HepG2 (cell line): Measurements from ENCODE around the gene CBX2. TPM values are rescaled to one million over a fixed set of nuclear protein-coding genes. Genes with fewer than 3 reads are reported as not detected.
A peak's percentile ranks its signal among the peaks of the same experiment; 100 is the strongest.

Experiments used
- GTF3A ChIP-seq: sonication (generic); formaldehyde crosslinking; conservative IDR thresholded peaks from 2 replicates; pipeline ENCODE4 v1.4.0; 2020; ENCODE audit warnings: mild to moderate bottlenecking, missing genetic modification reagents
- NAIF1 ChIP-seq: sonication (generic); formaldehyde crosslinking; IDR thresholded peaks from 2 replicates; pipeline ENCODE4 v1.5.0; 2020; ENCODE audit warnings: mild to moderate bottlenecking, missing genetic modification reagents, borderline replicate concordance
- NR2F1 ChIP-seq, 2 experiments: fragments of 450-650 bp in 1 of 2; formaldehyde crosslinking in 1 of 2; IDR thresholded peaks; 2 replicates each; pipeline versions ENCODE4 v1.5.0 to v1.6.1; 2016 to 2020; ENCODE audit warnings: mild to moderate bottlenecking in 1 of 2, missing compliant biosample characterization in 1 of 2, missing genetic modification reagents in 1 of 2, moderate library complexity in 1 of 2
- POGK ChIP-seq: sonication (generic); formaldehyde crosslinking; conservative IDR thresholded peaks from 2 replicates; pipeline ENCODE4 v1.8.0; 2022; ENCODE audit warnings: mild to moderate bottlenecking, moderate library complexity, missing genetic modification reagents
- SRF ChIP-seq: IDR thresholded peaks from 2 replicates; pipeline ENCODE4 v1.6.1; 2011; ENCODE audit warnings: mild to moderate bottlenecking, low read depth, low read length, moderate library complexity
- ZHX2 ChIP-seq, 2 experiments: sonication (generic) in 1 of 2; formaldehyde crosslinking in 1 of 2; IDR thresholded peaks; 2 replicates each; pipeline versions ENCODE4 v1.6.1 to v1.9.0; 2014 to 2022; ENCODE audit warnings: antibody characterized with exemption in 1 of 2, borderline replicate concordance in 1 of 2, inconsistent platforms in 1 of 2, low read depth in 1 of 2, missing genetic modification reagents in 1 of 2
- ZNF501 ChIP-seq: sonication (generic); formaldehyde crosslinking; IDR thresholded peaks from 2 replicates; pipeline ENCODE4 v1.5.1; 2020; ENCODE audit warnings: mild to moderate bottlenecking, moderate library complexity, missing genetic modification reagents
- ZNF839 ChIP-seq: sonication (generic); formaldehyde crosslinking; IDR thresholded peaks from 2 replicates; pipeline ENCODE4 v1.4.0; 2020; ENCODE audit warnings: missing genetic modification reagents, mild to moderate bottlenecking, borderline replicate concordance
- polyA plus RNA-seq, 8 experiments: library from polyadenylated mRNA; depleted of rRNA in 3 of 8; stranded (reverse) in 7 of 8; unstranded in 1 of 8; fragments of >200 nt; fragmentation: Illumina TruSeq in 4 of 8; extraction: Trizol in 4 of 8; gene quantifications; 2 replicates each; pipeline versions ENCODE4 v1.2.1 to v1.2.3, GENCODE V29; 2011 to 2016; ENCODE audit warnings: low read depth in 4 of 8, missing spikeins in 1 of 8, mixed read lengths in 1 of 8; ENCODE audit not compliant: insufficient read depth in 1 of 8
- total RNA-seq, 5 experiments: library from RNA; depleted of rRNA; stranded (reverse); fragments of >200 nt; fragmentation: Illumina TruSeq; extraction: Trizol; gene quantifications; 2 replicates each; pipeline ENCODE4 v1.2.3, GENCODE V29; 2016; ENCODE audit warnings: low read depth in 1 of 5
- TF ChIP-seq, protein P1 (sequence below): IDR thresholded peaks from 2 replicates; pipeline ENCODE4 v1.6.1; 2018; ENCODE audit warnings: missing genetic modification reagents, mild to moderate bottlenecking, missing compliant biosample characterization
- TF ChIP-seq, protein P2 (sequence below): IDR thresholded peaks from 2 replicates; pipeline ENCODE4 v1.6.1; 2016

The CBX2 gene
- total and polyA plus RNA-seq, 2 of the 13 experiments (the other 11 are each of a cell fraction or from before 2014, with no cell fraction given): 14.5 to 31.1 TPM

- TF ChIP-seq, protein P1, sequence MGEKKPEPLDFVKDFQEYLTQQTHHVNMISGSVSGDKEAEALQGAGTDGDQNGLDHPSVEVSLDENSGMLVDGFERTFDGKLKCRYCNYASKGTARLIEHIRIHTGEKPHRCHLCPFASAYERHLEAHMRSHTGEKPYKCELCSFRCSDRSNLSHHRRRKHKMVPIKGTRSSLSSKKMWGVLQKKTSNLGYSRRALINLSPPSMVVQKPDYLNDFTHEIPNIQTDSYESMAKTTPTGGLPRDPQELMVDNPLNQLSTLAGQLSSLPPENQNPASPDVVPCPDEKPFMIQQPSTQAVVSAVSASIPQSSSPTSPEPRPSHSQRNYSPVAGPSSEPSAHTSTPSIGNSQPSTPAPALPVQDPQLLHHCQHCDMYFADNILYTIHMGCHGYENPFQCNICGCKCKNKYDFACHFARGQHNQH (CRISPR knock-in tag): 0 out of 2 replicates have a peak, but pooled peaks have one; percentile 48
- no peak for TF ChIP-seq POGK (CRISPR knock-in tag)
- TF ChIP-seq ZNF839 (CRISPR knock-in tag): no peak
- TF ChIP-seq ZNF501 (CRISPR knock-in tag): no peak; the same call in 1 of the 2 replicates
- no peak; the same call in 1 of the 2 replicates for TF ChIP-seq ZHX2 (IDR thresholded peaks at IDR 0.05; ENCODE audit: low read depth)
- TF ChIP-seq ZHX2 (CRISPR knock-in tag; IDR thresholded peaks at IDR 0.05; ENCODE audit: borderline replicate concordance): no peak
- TF ChIP-seq GTF3A: no peak
- TF ChIP-seq SRF: no peak
- TF ChIP-seq, protein P2, sequence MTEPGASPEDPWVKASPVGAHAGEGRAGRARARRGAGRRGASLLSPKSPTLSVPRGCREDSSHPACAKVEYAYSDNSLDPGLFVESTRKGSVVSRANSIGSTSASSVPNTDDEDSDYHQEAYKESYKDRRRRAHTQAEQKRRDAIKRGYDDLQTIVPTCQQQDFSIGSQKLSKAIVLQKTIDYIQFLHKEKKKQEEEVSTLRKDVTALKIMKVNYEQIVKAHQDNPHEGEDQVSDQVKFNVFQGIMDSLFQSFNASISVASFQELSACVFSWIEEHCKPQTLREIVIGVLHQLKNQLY (CRISPR knock-in tag): 0 out of 2 replicates have a peak, but pooled peaks have one; percentile 34
- TF ChIP-seq NAIF1 (CRISPR knock-in tag): no peak
- peak in 1 of 2 experiments; percentile 39; a peak in 2 of 4 replicates for TF ChIP-seq NR2F1 (CRISPR knock-in tag; IDR thresholded peaks at IDR 0.05)
- TF ChIP-seq, all 625 proteins: peak for 197
Observed at GRCh38 chr17:79732804-79733691, 44.9 kb upstream of the CBX2 start (continued).
